ENCODE data around the gene TANC1. TPM values are rescaled to one million over a fixed set of nuclear protein-coding genes. Genes with fewer than 3 reads are reported as not detected.

Gene TANC1
- total RNA-seq, 1 donor from 2014 or later: 18.5 TPM

GRCh38 chr2:159232456-159233170 lies 264.2 kb downstream of the TANC1 start:
- Histone ChIP-seq H3K27me3 (ENCODE audit: control insufficient read depth, insufficient read depth, low read length) (no peaks in the 10 kb centered on the region), H3K4me3 (ENCODE audit: low read depth, low read length) (no peak overlapping the region), H3K36me3 (ENCODE audit: control insufficient read depth, insufficient read depth, low read length) (peaks cover 1% of the 10 kb centered on the region)
- DNase-seq (ENCODE audit: low read depth): no peak
- no peak for TF ChIP-seq CTCF (IDR thresholded peaks at IDR 0.05; ENCODE audit: insufficient read depth, low read length, poor library complexity, severe bottlenecking)

- no peak overlapping the region for H3K4me3 ChIP-seq (ENCODE audit: low read depth, low read length)
- no peak for DNase-seq (ENCODE audit: low read depth)
- no peaks in the 10 kb centered on the region for H3K36me3 ChIP-seq (ENCODE audit: control insufficient read depth, insufficient read depth, low read length)
- H3K27me3 ChIP-seq (ENCODE audit: control insufficient read depth, insufficient read depth, low read length): no peaks in the 10 kb centered on the region
- no peak for TF ChIP-seq CTCF (IDR thresholded peaks at IDR 0.05; ENCODE audit: insufficient read depth, low read length, poor library complexity, severe bottlenecking)
Observed at GRCh38 chr2:159234868-159235267, 266.4 kb downstream of the TANC1 start.

GRCh38 chr2:159243529-159243928 lies 275.1 kb downstream of the TANC1 start:
- DNase-seq (ENCODE audit: low read depth): no peak
- no peaks in the 10 kb centered on the region for H3K36me3 ChIP-seq (ENCODE audit: control insufficient read depth, insufficient read depth, low read length)
- H3K27me3 ChIP-seq (ENCODE audit: control insufficient read depth, insufficient read depth, low read length): no peaks in the 10 kb centered on the region
- H3K4me3 ChIP-seq (ENCODE audit: low read depth, low read length): no peak overlapping the region
- no peak for TF ChIP-seq CTCF (IDR thresholded peaks at IDR 0.05; ENCODE audit: insufficient read depth, low read length, poor library complexity, severe bottlenecking)

- TF ChIP-seq CTCF (IDR thresholded peaks at IDR 0.05; ENCODE audit: insufficient read depth, low read length, poor library complexity, severe bottlenecking): no peak
- Histone ChIP-seq H3K27me3 (ENCODE audit: control insufficient read depth, insufficient read depth, low read length) (no peaks in the 10 kb centered on the region), H3K36me3 (ENCODE audit: control insufficient read depth, insufficient read depth, low read length) (no peaks in the 10 kb centered on the region), H3K4me3 (ENCODE audit: low read depth, low read length) (no peak overlapping the region)
- DNase-seq (ENCODE audit: low read depth): no peak
Observed at GRCh38 chr2:159246325-159246988, 278.0 kb downstream of the TANC1 start.

GRCh38 chr2:159249990-159250715 lies 281.7 kb downstream of the TANC1 start:
- H3K27me3 ChIP-seq (ENCODE audit: control insufficient read depth, insufficient read depth, low read length): no peaks in the 10 kb centered on the region
- no peak overlapping the region for H3K4me3 ChIP-seq (ENCODE audit: low read depth, low read length)
- DNase-seq (ENCODE audit: low read depth): peak; percentile 90
- no peak for TF ChIP-seq CTCF (IDR thresholded peaks at IDR 0.05; ENCODE audit: insufficient read depth, low read length, poor library complexity, severe bottlenecking)
- no peaks in the 10 kb centered on the region for H3K36me3 ChIP-seq (ENCODE audit: control insufficient read depth, insufficient read depth, low read length)
